Stimulated activated CD4-positive, alpha-beta T cell treated with anti-CD3 and anti-CD28 coated beads, Interleukin-1b, Interleukin-23, amount 100 ng/mL, for 4 hours (primary cell): ENCODE results near the gene CEP112.
"Not testable (repeated sequence)": the region's sequence is repeated elsewhere in the genome, so short reads cannot be mapped to it uniquely, and the experiment has no call there.

Source experiments
- DNase-seq, 2 donors: peaks; one replicate each; pipeline ENCODE4 v3.0.0-alpha.2; 2020; ENCODE audit warnings: low read depth in 2 of 2

The CEP112 gene

DNA sequence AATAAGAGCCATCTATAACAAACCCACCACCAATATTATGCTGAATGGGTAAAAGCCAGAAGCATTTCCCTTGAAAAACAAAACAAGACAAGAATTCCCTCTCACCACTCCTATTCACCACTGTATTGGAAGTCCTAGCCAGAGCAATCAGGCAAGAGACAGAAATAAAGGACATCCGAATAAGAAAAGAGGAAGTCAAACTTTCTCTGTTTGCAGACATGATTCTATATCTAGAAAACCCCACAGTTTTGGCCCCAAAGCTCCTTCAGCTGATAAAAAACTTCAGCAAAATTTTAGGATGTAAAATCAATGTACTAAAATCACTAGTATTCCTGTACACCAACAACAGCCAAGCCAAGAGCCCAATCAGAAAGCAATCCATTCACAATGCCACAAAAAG is 358.7 kb downstream of the CEP112 start:
- DNase-seq, result no peak

DNA sequence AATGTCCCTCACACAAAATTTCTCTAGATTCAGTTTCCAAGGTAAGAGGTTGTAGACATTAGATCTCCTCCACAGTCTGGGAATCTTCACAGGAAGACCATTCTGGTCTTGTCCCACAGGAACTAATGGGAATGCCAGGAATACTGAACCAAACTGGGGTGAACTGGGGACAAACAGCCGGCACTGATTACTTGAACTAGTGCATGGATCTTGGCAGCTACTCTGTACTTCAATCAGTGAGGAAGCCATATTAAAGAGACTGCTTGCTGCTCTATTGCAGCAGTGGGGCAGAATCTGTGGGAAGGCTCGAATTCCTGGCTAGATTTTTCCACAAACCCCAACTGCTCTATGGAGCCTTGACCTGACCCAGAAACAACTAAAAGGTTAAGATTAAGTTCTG is 361.6 kb downstream of the CEP112 start:
- DNase-seq, result no peak

GRCh38 chr17:65826577-65826976 is 365.4 kb downstream of the CEP112 start:
- DNase-seq, result not testable (repeated sequence)

DNA sequence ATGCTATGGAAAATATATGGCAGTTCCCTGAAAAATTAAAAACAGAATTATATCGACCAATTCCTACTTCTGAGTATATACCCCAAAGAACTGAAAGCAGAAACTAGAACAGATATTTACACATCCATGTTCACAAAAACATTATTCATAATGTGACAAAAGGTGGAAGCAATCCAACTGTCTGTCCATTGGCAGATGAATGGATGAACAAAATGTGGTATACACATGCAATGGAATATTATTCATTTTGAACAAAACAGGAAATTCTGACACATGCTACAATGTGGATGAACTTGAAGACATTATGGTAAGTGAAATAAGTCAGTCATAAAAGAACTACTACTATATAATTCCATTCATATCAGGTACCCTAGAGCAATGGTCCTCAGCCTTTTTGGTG is 367.0 kb downstream of the CEP112 start:
- no peak for DNase-seq

- DNase-seq, result no peak
Measured at GRCh38 chr17:65823713-65824112, 368.2 kb downstream of the CEP112 start.

- DNase-seq, result no peak
Measured at GRCh38 chr17:65820811-65821210, 371.1 kb downstream of the CEP112 start.

- DNase-seq, result no peak
Measured at GRCh38 chr17:65820306-65820705, 371.6 kb downstream of the CEP112 start.

DNA sequence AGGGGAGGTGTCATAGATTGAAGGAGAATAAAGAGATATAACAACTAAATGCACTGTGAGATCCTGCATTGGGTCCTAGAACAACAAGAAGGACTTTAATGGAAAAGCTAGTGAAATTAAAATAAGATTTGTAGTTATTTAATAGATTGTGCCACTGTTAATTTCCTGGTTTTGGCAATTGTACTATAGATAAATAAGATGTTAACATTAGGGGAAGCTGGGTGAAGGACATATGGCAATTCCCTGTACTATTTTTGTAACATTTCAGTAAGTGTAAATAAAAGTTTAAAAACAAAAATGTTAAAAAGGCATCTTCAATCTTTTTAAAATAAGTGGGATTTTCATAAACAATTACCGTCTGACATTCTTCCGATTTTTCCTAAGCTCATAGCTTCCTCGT is 372.1 kb downstream of the CEP112 start:
- no peak for DNase-seq

- no peak for DNase-seq
Measured at GRCh38 chr17:65817951-65818350, 374.0 kb downstream of the CEP112 start.

DNA sequence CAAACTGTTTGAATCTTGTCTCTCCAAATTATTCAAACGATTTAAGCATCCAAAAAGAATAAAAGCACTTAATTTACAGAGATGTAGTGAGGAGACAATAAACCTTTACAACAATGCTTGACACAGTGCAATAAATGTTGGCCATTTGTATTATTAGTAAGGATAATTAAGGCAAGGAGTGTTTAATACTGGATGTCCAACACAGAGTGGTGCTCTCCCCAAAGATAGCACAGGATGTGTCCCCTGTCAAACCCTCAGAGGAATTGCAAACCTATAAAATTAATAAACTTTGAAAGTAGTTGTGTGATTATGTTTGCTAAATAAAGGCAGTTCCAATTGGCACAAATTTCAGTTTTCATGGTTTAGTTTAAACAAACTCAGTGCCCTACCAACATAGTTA is 377.5 kb downstream of the CEP112 start:
- DNase-seq, result no peak

DNA sequence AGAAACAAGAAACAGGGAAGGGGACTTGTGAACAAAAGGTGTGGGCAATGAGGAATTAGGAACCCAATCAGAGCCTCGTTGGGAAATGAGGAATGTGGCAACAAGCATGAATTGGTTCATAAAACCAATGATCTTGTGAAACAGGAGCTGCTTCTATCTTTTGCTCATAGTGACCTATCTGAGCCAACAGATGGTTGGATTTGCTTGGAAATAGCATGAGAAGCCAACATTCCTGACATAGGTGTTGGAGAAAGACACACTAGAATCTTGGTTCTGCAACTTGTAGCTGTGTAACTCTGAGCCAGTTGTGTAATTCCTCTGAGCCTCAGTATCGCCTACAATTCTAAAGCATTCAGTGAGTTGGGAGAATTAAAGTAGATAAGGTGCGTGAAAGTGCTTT is 378.6 kb downstream of the CEP112 start:
- no peak for DNase-seq

DNA sequence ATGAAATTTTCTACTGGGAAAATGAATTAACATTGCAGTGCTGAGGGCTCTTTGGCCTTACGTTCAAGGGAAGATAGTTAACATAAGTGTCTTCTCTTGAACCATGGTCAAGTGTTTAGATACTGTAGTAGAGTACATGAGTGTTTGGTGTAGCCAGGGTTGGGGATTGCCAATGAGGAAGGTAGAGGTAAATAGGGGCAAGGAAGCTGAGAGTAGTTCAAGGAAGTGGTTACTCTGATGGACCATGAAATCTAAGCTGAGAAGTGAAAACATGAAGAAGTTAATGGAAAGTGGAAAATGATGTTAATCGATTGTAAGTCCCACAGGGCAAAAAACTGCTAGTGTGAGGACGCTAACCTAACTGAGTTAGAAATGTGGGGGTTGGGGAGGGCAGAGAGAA is 380.9 kb downstream of the CEP112 start:
- DNase-seq, result no peak

- DNase-seq, result no peak
Measured at GRCh38 chr17:65809366-65809765, 382.6 kb downstream of the CEP112 start.

DNA sequence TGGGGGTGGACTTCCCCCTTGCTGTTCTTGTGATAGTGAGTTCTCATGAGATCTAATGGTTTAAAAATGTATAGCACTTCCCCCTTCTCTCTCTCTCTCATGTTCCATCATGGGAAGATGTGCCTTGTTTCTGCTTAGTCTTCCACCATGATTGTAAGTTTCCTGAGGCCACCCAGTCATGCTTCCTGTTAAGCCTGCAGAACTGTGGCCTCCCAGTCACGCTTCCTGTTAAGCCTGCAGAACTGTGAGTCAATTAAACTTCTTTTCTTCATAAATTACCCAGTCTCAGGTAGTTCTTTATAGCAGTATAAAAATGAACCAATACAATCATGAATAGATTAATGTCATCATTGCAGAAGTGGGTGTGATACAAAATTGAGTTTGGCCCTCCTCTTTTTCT is 383.4 kb downstream of the CEP112 start:
- DNase-seq, result not testable (repeated sequence)

DNA sequence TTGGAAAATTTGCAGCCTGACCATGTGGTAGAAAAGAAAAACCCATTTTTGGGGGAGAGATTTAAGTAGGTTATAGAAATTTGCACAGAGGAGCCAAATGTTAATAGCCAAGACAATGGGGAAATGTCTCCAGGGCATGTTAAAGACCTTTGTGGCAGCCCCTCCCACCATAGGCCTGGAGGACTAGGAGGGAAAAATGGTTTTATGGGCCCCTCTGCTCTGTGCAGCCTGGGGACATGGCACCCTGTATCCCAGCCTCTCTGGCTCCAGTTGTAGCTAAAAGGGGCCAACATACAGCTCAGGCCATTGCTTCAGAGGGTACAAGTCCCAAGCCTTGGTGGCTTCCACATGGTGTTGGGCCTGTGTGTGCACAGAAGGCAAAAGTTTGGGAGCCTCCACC is 384.6 kb downstream of the CEP112 start:
- no peak for DNase-seq

- no peak for DNase-seq
Measured at GRCh38 chr17:65801513-65801912, 390.4 kb downstream of the CEP112 start.

DNA sequence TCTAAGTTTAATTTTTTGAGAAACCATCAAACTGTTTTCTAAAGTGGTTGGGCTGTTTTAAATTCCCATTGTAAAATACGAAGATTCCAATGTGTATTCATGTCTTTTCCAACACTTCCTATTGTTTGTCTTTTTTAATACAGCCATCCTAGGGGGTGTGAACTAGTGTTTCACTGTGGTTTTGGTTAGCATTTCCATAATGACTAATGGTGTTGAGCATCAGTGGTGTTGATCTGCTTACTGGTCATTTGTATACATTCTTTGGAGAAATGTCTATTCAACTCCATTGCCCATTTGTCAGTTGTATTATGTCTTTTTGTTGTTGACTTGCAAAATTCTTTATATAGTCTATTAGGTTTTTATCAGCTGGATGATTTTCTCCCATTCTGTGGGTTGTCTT is 391.3 kb downstream of the CEP112 start:
- no peak for DNase-seq

DNA sequence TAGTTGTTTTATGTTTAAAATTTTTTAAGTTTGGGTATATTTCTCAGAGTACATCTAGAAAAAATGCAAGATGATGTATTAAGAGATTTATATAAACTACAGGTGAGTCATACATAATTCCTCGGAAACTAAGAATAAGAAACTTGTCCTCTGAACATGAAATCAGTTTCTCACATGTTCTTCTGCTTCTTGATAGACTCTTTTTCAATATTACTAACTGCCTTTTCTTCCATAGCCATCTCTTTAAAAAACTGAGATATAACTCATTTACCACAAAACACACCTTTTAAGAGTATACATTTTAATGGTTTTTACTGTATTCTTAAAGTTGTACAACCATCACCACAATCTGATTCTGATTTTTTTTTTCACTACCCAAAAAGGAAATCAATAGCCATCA is 392.1 kb downstream of the CEP112 start:
- DNase-seq, result no peak

DNA sequence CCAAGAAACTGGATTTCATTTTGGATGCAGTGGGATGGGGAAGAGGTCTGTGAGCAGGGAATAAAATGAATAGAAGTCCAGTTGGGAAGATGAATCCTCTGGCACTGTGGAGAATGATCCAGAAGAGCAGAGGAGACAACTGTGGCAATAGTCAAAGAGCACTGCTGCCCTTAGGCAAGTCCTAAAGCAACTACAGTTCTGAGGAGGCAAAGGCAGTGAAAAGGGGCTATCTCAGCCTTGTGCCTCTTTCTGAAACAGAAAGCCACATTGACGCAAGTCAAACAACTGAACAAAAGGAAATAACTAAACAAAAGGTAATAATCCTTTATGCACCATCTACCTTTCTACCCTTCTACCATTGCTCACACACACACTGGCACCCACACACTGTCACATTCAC is 392.5 kb downstream of the CEP112 start:
- DNase-seq, result no peak

DNA sequence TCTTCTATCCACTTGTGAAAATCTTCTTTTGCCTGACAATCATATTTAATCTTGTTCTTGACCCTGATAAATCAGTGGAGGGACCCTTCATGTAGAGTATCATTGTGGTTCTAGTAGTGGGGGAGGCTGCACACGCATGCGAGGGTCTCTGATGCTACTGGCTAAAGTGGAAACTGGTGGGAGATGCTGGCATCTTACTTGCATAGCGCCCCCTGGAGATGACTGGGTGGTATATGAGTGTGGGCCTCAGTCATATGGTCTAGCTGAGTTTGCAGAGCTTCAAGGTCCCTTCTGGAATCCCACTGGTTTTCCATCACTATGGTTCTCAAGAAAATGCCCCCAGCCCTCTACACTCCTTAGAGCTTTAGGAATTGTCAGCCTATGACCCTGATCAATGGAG is 394.1 kb downstream of the CEP112 start:
- peak; percentile 5 to 11 for DNase-seq

GRCh38 chr17:65797101-65797500 is 394.8 kb downstream of the CEP112 start:
- no peak for DNase-seq

- no peak for DNase-seq
Measured at GRCh38 chr17:65794572-65794971, 397.4 kb downstream of the CEP112 start.

GRCh38 chr17:65790241-65790640 is 401.7 kb downstream of the CEP112 start:
- DNase-seq, result no peak

DNA sequence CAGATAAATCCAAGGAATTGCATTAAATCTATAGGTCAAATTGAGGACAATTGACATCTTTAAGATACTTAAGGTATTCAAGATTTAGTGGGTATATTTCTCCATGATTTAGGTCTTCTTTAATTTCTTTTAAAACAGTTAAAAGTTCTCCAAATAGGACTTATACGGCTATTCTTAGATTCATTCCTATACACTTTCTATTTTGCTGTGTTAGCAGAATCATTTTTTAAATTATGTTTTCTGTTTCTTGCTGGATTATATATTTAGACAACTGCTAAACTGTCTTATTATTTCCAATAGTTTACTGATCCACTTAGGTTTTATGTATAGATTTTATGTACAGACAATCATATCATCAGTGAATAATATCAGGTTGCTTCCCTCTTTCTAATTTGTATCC is 404.4 kb downstream of the CEP112 start:
- DNase-seq, result no peak

- no peak for DNase-seq
Measured at GRCh38 chr17:65786479-65786878, 405.5 kb downstream of the CEP112 start.
